B cell (primary cell): Measurements from ENCODE around the gene PTGFRN.

Experiments used
- CTCF ChIP-seq: fragments of 200-600 bp; IDR thresholded peaks from one replicate; pipeline ENCODE4 v1.8.0; 2022; ENCODE audit warnings: antibody characterized with exemption, mild to moderate bottlenecking
- EZH2 ChIP-seq: IDR thresholded peaks from 2 replicates; pipeline ENCODE4 v1.6.1; 2012; ENCODE audit warnings: borderline replicate concordance, low read depth, mild to moderate bottlenecking, moderate library complexity, low read length; ENCODE audit not compliant: insufficient read depth, poor library complexity, severe bottlenecking

GRCh38 chr1:116958110-116958509, 48.4 kb downstream of the PTGFRN start:
- no peak for TF ChIP-seq CTCF
- no peak for TF ChIP-seq EZH2
